Measurements from ENCODE around the gene GUCA1C.

DNA sequence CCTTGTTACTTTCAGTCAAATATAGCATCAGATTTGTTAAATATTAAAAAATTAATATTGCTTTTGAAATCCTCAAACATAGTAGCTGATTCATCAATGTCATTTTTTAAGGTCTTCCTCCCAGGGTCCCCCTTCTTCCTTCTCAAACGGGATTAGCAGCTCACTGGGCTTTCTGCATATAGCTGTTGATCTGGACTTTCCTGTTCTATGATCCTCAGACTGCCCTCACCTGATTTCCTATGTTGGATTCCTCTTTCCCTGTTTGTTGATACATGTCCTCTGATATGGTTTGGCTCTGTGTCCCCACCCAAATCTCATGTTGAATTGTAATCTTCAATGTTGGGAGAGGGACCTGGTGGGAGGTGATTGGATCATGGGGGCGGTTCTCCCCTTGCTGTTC, 5.8 kb downstream of the GUCA1C start:
- TF ChIP-seq POLR2A (IDR thresholded peaks at IDR 0.05; ENCODE audit: low read depth, low read length) (no peak), POLR2AphosphoS5 (IDR thresholded peaks at IDR 0.05; ENCODE audit: low read depth, low read length) (no peak), SPI1 (IDR thresholded peaks at IDR 0.05; ENCODE audit: low read depth, low read length) (no peak), TAF1 (IDR thresholded peaks at IDR 0.05; ENCODE audit: low read depth, low read length) (no peak), POU2F2 (IDR thresholded peaks at IDR 0.05; ENCODE audit: low read depth, low read length) (no peak)
